ENCODE data around the gene MAP6D1. TPM values are rescaled to one million over a fixed set of nuclear protein-coding genes. Genes with fewer than 3 reads are reported as not detected.
"Not testable (repeated sequence)": the region's sequence is repeated elsewhere in the genome, so short reads cannot be mapped to it uniquely, and the experiment has no call there.

The MAP6D1 gene
- polyA plus RNA-seq, 1 experiment: 3.9 TPM

- POLR2A ChIA-PET: interaction anchor here (0.6 kb wide), 1 partner anchor 14 kb away, joined by 3 read pairs; no protein-coding TSS in a partner anchor
- no peak overlapping the region for H3K4me3 ChIP-seq (ENCODE audit: low read depth, low read length)
- DNase-seq (ENCODE audit: low read depth): no peak
- TF ChIP-seq, protein P1, sequence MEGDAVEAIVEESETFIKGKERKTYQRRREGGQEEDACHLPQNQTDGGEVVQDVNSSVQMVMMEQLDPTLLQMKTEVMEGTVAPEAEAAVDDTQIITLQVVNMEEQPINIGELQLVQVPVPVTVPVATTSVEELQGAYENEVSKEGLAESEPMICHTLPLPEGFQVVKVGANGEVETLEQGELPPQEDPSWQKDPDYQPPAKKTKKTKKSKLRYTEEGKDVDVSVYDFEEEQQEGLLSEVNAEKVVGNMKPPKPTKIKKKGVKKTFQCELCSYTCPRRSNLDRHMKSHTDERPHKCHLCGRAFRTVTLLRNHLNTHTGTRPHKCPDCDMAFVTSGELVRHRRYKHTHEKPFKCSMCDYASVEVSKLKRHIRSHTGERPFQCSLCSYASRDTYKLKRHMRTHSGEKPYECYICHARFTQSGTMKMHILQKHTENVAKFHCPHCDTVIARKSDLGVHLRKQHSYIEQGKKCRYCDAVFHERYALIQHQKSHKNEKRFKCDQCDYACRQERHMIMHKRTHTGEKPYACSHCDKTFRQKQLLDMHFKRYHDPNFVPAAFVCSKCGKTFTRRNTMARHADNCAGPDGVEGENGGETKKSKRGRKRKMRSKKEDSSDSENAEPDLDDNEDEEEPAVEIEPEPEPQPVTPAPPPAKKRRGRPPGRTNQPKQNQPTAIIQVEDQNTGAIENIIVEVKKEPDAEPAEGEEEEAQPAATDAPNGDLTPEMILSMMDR (IDR thresholded peaks at IDR 0.05; ENCODE audit: insufficient read depth, low read depth, low read length): no peak
- H3K36me3 ChIP-seq (ENCODE audit: control insufficient read depth, insufficient read depth, low read length): peaks cover 16% of the 10 kb centered on the region
- no peaks in the 10 kb centered on the region for H3K27me3 ChIP-seq (ENCODE audit: control insufficient read depth, insufficient read depth, low read length)
- CTCF ChIA-PET: interaction anchor here (1.2 to 1.6 kb wide), 2 partner anchors 14 to 312 kb away, joined by 4 read pairs; no protein-coding TSS in a partner anchor
Observed at GRCh38 chr3:183781246-183781645, 44.1 kb downstream of the MAP6D1 start.

DNA sequence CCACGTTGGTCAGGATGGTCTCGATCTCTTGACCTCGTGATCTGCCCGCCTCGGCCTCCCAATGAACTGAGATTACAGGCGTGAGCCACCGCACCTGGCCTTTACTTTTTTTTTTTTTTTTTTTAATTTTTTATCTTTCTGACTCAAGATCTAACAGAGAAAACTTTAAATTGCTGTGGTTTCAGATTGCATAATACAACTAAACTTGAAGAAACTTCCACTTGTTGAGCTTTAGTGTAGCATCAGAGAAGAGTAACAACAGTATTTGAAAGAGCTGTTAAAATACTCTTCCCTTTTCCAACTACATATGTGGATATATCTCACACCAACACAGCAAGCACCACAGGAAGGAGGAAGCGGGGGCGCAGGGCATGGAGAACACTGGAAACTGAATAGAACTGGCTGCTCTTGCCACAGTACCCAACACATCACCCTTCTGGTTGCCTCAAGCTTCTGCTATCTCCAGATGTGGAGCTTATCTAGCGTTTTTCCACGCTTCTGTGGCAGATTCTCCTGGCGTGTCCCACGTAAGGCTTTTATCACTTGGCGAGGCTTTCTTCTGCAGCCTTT lies 45.4 kb downstream of the MAP6D1 start:
- ChIA-PET POLR2A (no interaction called here), CTCF (interaction anchor here (0.6 to 1.6 kb wide), 3 partner anchors 10 to 311 kb away, joined by 4 read pairs; no protein-coding TSS in a partner anchor)
- TF ChIP-seq, protein P1 (IDR thresholded peaks at IDR 0.05; ENCODE audit: insufficient read depth, low read depth, low read length): no peak
- Histone ChIP-seq H3K27me3 (ENCODE audit: control insufficient read depth, insufficient read depth, low read length) (no peaks in the 10 kb centered on the region), H3K36me3 (ENCODE audit: control insufficient read depth, insufficient read depth, low read length) (peaks cover 12% of the 10 kb centered on the region), H3K4me3 (ENCODE audit: low read depth, low read length) (no peak overlapping the region)
- no peak for DNase-seq (ENCODE audit: low read depth)

GRCh38 chr3:183777016-183777618 lies 48.3 kb downstream of the MAP6D1 start:
- DNase-seq (ENCODE audit: low read depth): no peak
- ChIA-PET POLR2A (no interaction called here), CTCF (no interaction called here)

DNA sequence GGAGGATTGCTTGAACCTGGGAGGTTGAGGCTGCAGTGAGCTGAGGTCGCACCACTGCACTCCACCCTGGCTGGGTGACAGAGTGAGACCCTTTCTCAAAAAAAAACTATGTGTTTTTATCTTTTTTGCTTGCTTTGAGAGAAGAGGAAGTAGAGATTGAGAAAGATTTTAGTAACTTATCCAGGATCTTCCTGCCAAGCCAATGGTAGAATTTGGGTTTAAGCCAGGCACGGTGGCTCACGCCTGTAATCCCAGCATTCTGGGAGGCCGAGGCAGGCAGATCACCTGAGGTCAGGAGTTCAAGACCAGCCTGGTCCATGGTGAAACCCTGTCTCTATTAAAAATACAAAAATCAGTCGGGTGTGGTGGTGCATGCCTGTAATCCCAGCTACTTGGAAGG lies 48.9 kb downstream of the MAP6D1 start:
- POLR2A ChIA-PET; CTCF ChIA-PET; H3K27me3 ChIP-seq (ENCODE audit: control insufficient read depth, insufficient read depth, low read length); DNase-seq (ENCODE audit: low read depth); H3K4me3 ChIP-seq (ENCODE audit: low read depth, low read length): not testable (repeated sequence)
- peaks cover 13% of the 10 kb centered on the region for H3K36me3 ChIP-seq (ENCODE audit: control insufficient read depth, insufficient read depth, low read length)

More at GRCh38 chr3:183777016-183777618, 48.3 kb downstream of the MAP6D1 start:
- Histone ChIP-seq H3K27me3 (ENCODE audit: control insufficient read depth, insufficient read depth, low read length) (no peaks in the 10 kb centered on the region), H3K36me3 (ENCODE audit: control insufficient read depth, insufficient read depth, low read length) (peaks cover 12% of the 10 kb centered on the region), H3K4me3 (ENCODE audit: low read depth, low read length) (no peak overlapping the region)
- TF ChIP-seq, protein P1 (IDR thresholded peaks at IDR 0.05; ENCODE audit: insufficient read depth, low read depth, low read length): no peak

GRCh38 chr3:183775781-183776180 lies 49.6 kb downstream of the MAP6D1 start:
- no peak for DNase-seq (ENCODE audit: low read depth)
- Histone ChIP-seq H3K4me3 (ENCODE audit: low read depth, low read length) (no peak overlapping the region), H3K36me3 (ENCODE audit: control insufficient read depth, insufficient read depth, low read length) (peaks cover 10% of the 10 kb centered on the region), H3K27me3 (ENCODE audit: control insufficient read depth, insufficient read depth, low read length) (no peaks in the 10 kb centered on the region)
- CTCF ChIA-PET: no interaction called here
- TF ChIP-seq, protein P1 (IDR thresholded peaks at IDR 0.05; ENCODE audit: insufficient read depth, low read depth, low read length): no peak
- POLR2A ChIA-PET: no interaction called here
